ENCODE measurements around the gene ZNF771. TPM values are rescaled to one million over a fixed set of nuclear protein-coding genes. Genes with fewer than 3 reads are reported as not detected.

The ZNF771 gene
- total RNA-seq, 4 donors from 2014 or later, result 5.4 to 15.7 (median 8.5) TPM

DNA sequence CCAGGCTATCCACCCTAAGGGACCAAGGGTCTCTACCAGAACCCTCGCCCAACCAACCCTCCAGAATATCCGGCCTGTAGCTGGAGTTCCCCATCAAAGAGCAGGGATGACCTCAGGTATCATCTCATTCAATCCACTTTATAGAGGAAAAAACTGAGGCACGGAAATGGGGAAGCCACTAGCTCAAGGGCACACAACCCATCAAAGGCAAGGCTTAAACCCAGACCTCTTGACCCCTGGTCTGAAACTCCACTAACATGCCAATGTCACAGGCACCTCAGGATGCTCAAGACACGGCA lies 38.7 kb upstream of the ZNF771 start:
- no peaks in the 10 kb centered on the region for H3K27me3 ChIP-seq
- H3K4me1 ChIP-seq, result peaks cover 0 to 28% (median 8%) of the 10 kb centered on the region in 4 donors
- no peaks in the 10 kb centered on the region for H3K9me3 ChIP-seq
- H3K4me3 ChIP-seq, result peak overlapping the region; percentile 73 to 99 (median 93)
- TF ChIP-seq, protein P1, sequence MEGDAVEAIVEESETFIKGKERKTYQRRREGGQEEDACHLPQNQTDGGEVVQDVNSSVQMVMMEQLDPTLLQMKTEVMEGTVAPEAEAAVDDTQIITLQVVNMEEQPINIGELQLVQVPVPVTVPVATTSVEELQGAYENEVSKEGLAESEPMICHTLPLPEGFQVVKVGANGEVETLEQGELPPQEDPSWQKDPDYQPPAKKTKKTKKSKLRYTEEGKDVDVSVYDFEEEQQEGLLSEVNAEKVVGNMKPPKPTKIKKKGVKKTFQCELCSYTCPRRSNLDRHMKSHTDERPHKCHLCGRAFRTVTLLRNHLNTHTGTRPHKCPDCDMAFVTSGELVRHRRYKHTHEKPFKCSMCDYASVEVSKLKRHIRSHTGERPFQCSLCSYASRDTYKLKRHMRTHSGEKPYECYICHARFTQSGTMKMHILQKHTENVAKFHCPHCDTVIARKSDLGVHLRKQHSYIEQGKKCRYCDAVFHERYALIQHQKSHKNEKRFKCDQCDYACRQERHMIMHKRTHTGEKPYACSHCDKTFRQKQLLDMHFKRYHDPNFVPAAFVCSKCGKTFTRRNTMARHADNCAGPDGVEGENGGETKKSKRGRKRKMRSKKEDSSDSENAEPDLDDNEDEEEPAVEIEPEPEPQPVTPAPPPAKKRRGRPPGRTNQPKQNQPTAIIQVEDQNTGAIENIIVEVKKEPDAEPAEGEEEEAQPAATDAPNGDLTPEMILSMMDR (IDR thresholded peaks at IDR 0.05), result no peak
- no peak for TF ChIP-seq POLR2A (IDR thresholded peaks at IDR 0.05)
- DNase-seq, result no peak
- peaks cover 0 to 18% (median 0%) of the 10 kb centered on the region in 3 donors for H3K36me3 ChIP-seq
- H3K27ac ChIP-seq, result peak overlapping the region; percentile 4 to 81 (median 74)

DNA sequence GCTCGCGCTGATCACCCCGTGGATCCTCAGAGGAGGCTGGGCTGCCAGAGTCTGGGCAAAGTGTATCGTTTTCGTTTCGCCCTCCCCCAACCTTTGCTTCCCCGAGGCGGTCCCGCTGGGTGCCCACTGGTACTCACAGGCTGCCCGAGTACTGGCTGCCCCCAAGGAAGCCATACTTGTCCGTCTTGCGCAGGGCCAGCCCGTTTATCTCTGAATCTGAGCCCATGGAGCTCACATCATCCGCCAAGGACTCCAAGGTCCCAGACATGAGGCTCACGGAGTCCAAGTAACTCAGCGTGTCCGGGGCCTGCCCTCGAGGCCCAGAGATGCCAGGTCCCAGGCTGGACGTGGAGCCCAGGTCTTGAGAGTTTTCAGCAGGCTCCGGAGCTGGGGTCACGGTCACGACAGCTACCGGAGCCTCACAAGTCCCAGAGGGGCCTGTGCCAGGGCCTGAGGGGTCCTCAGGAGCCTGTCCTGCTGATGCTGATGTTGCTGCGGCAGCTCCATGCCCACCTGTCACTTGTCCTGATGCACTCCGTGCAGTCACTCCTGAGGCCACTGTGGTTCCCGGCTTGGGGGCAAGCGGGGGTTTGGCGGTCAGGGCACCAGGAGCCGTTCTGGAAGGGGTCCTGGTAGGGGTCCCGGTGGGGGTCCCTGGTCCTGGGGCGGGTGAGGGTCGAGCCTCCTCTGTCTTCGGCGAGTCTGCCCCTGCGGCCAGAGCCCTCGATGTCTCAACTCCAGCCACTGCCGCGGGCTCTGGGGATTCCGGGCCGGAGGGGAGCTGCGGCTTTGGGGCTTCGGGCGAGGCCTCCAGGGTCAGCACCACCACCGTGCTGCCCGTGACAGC lies 38.1 kb upstream of the ZNF771 start:
- H3K4me3 ChIP-seq, result peak overlapping the region; percentile 73 to 99 (median 93)
- peak overlapping the region; percentile 73 to 96 (median 78) for H3K27ac ChIP-seq
- TF ChIP-seq POLR2A (IDR thresholded peaks at IDR 0.05), result no peak
- TF ChIP-seq, protein P1 (IDR thresholded peaks at IDR 0.05), result no peak
- no peaks in the 10 kb centered on the region for H3K27me3 ChIP-seq
- peaks cover 0 to 18% (median 0%) of the 10 kb centered on the region in 3 donors for H3K36me3 ChIP-seq
- no peaks in the 10 kb centered on the region for H3K9me3 ChIP-seq
- H3K4me1 ChIP-seq, result peaks cover 0 to 28% (median 8%) of the 10 kb centered on the region in 4 donors
- DNase-seq, result no peak

DNA sequence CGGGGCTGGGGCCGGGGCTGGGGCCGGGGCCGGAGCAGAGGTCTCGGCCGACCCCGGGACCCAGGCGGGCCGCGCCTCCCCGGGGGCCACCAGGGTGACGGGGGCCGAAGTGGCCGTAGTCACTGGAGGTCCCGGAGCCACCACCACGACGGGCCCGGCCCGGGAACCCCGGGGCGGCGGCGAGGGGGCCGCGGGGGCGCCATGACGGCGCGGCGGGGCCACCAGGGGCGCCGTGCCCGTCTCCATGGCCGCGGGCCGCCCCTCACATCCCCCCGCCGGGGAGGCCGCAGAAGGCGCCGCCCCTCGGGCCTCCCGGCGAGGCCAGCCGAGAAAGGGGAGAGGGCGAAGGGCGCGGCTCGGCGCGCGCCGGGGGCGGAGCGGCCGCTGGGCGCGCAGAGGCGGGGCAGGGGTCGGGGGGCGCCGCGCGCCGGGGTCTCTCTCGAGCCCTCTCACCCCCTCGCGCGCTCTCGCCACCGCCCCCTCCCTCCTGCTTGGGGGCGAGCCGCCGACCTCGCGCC lies 37.4 kb upstream of the ZNF771 start:
- TF ChIP-seq POLR2A (IDR thresholded peaks at IDR 0.05), result peak in 1 of 2 donors; percentile 77
- TF ChIP-seq, protein P1 (IDR thresholded peaks at IDR 0.05), result peak in 3 of 6 experiments; percentile 9 to 12 (median 11)
- Histone ChIP-seq H3K4me3 (peak overlapping the region; percentile 73 to 99 (median 93)), H3K27me3 (no peaks in the 10 kb centered on the region), H3K4me1 (peaks cover 0 to 28% (median 8%) of the 10 kb centered on the region in 4 donors), H3K36me3 (peaks cover 0 to 11% (median 0%) of the 10 kb centered on the region in 3 donors), H3K27ac (peak overlapping the region; percentile 73 to 96 (median 78)), H3K9me3 (no peaks in the 10 kb centered on the region)
- no peak for DNase-seq

DNA sequence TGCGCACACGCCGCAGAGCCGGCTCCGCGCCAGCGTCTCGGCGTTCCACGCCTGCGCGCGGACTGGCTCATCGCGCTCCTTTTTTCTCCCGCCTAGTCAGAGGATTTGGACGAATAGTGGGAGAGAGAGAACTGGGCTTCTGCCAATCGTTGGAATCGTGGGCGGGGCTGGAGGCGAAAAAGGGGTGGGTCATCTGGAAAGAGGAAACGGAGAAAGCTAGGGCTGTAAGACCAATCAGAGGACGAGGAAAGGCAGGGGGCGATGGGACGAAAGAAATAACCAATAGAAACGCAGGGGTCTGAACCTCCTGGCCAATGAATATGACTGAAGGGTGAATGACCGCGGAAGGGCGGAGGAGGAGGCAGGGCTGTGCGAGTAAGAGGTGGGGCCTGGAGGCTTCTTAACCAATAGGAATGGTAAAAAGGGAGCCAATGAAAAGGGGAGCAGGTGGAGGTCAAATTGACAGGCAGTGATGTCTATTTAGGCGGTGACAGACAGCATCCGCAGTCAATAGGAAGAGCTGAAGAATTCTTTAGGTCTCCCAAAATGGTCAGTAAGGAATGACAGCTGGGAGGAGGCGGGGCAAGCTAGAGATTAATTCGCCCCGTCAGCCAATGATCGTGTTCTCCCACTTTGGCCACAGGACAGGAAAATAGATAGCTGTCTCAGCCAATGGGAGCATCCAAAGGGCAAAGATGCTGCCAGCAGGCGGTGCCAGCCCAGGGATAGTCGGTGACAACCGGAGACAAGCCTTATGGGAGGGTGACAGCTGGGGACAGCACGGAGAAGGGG lies 36.8 kb upstream of the ZNF771 start, which contains the start of gene TBC1D10B:
TSS of gene TBC1D10B (minus strand) at position 39 of the 792 bp plus-strand sequence. CDS start 311 bp downstream, outside the sequence.
- H3K4me3 ChIP-seq, result peak within 1 kb of the TSS; percentile 73 to 99 (median 93)
- no peaks in the 10 kb centered on the region for H3K9me3 ChIP-seq
- peak; percentile 99 for DNase-seq
- no peaks in the 10 kb centered on the region for H3K27me3 ChIP-seq
- peak within 1 kb of the TSS; percentile 76 to 96 (median 86) for H3K27ac ChIP-seq
- peaks cover 0 to 28% (median 8%) of the 10 kb centered on the region in 4 donors for H3K4me1 ChIP-seq
- TF ChIP-seq, protein P1 (IDR thresholded peaks at IDR 0.05), result peak in 5 of 6 experiments; percentile 33 to 63 (median 51)
- peak in 1 of 2 donors; percentile 75 for TF ChIP-seq POLR2A (IDR thresholded peaks at IDR 0.05)
- peaks cover 0 to 6% (median 0%) of the 10 kb centered on the region in 3 donors for H3K36me3 ChIP-seq

DNA sequence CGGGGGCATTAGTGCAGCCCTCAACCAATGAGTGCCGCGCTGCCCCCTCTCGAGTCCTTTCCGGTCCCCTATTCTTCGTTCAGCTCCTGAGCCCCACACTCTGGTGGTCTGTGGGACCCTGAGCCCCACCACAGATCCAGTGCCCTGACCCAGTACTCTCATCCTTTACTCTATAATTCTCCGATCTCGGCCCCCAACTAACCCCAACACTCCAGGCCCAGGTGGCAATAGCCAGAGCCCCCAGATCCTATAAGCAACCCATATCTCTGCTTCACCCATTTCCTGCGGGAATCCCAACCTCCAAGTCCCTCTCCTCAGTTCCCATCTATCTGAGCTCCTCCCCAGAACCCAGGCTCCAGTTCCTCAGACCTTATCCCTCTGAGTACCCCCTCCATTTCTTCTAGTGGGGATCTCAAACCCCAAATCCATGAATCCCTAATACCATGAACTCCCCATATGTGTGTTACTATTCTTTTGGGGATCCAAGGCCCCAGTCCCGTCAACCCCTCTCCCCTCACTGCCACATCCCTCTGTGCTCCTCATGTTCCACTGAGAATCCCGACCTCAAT lies 36.1 kb upstream of the ZNF771 start:
- TF ChIP-seq, protein P1 (IDR thresholded peaks at IDR 0.05), result peak in 1 of 6 experiments; percentile 1
- peak; percentile 47 to 48 for TF ChIP-seq POLR2A (IDR thresholded peaks at IDR 0.05)
- Histone ChIP-seq H3K36me3 (peaks cover 0 to 2% (median 0%) of the 10 kb centered on the region in 3 donors), H3K4me1 (peaks cover 0 to 28% (median 8%) of the 10 kb centered on the region in 4 donors)

More for the DNA sequence above, 36.1 kb upstream of the ZNF771 start:
- DNase-seq, result no peak
- Histone ChIP-seq H3K27me3 (no peaks in the 10 kb centered on the region), H3K9me3 (no peaks in the 10 kb centered on the region), H3K4me3 (peak overlapping the region; percentile 27 to 59 (median 49)), H3K27ac (peak overlapping the region; percentile 76 to 90 (median 86))

All from Peyer's patch (tissue), 4 donors.